Mesodermal cell (in vitro differentiated cells): ENCODE measurements around the gene MLLT10.
A peak's percentile ranks its signal among the peaks of the same experiment; 100 is the strongest.

ENCODE experiments used
- H3K27ac ChIP-seq: 2 replicates; pipeline ENCODE4 v1.7.0; 2013; ENCODE audit warnings: mild to moderate bottlenecking, low read depth, low read length, moderate library complexity; ENCODE audit not compliant: severe bottlenecking
- H3K36me3 ChIP-seq: 2 replicates; pipeline ENCODE4 v1.7.1; 2013; ENCODE audit warnings: mild to moderate bottlenecking, low read length, moderate library complexity; ENCODE audit not compliant: control insufficient read depth, insufficient read depth
- H3K4me1 ChIP-seq: one replicate; pipeline ENCODE4 v1.7.1; 2013; ENCODE audit warnings: mild to moderate bottlenecking, low read length; ENCODE audit not compliant: insufficient read depth, control insufficient read depth, poor library complexity, severe bottlenecking
- H3K4me3 ChIP-seq: 2 replicates; pipeline ENCODE4 v1.7.0; 2013; ENCODE audit warnings: low read length, control low read depth, mild to moderate bottlenecking; ENCODE audit not compliant: insufficient read depth, poor library complexity, severe bottlenecking; ENCODE audit errors: extremely low read depth
- H3K9me3 ChIP-seq: 2 replicates; pipeline ENCODE4 v1.7.1; 2013; ENCODE audit warnings: mild to moderate bottlenecking, low read length, moderate library complexity; ENCODE audit not compliant: control insufficient read depth
- WGBS, 2 experiments: methylation state at CpG; one replicate each; pipeline ENCODE4 v1.1.5; 2013; ENCODE audit warnings: missing lambda C conversion rate in 2 of 2; ENCODE audit not compliant: insufficient coverage in 2 of 2; 5-methylcytosine and 5-hydroxymethylcytosine counted together

Gene MLLT10

DNA sequence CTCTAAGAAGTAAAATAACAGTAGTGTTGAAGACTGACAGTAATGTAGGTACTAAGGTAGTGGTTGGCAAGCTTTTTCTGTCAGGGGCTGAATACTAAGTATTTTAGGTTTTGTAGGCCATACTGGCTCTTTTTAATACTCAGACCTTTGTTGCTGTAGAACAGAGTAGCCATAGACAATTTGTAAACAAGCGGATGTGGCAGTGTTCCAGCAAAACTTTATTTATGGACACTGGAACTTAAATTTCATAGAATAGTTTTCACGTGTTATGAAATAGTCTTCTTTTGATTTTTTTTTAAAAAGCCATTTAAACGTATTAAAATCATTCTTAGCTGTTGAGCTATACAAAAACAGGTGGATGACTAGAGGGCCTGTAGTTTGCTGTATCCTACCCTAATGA is 121.2 kb downstream of the MLLT10 start:
- Histone ChIP-seq H3K27ac (no peak overlapping the region), H3K4me3 (no peak overlapping the region), H3K36me3 (peaks cover 40% of the 10 kb centered on the region), H3K4me1 (no peaks in the 10 kb centered on the region), H3K9me3 (no peaks in the 10 kb centered on the region)
- 100% methylated on average over 1 of the region's 3 CpGs; no CpG with 5 or more reads in 1 of the 2 experiments for WGBS, 2 experiments

DNA sequence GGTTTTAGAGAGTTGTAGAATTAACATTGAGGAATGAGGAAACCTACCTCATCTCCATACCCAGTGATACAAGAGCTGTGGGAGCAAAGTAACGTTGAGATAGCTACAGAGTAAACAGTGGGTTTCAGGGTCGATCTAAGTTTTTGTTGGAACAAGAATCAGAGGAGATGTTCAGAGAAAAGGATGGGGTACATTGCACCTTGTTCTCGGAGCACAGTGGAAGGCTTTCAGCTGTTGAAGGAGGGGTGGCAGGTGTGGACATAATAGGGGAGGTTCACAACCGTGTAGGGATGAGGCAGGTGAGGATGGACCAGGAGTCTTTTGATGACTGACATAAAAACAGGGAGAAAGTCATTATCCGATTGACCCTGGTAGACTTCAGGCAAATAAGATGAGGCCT is 121.7 kb downstream of the MLLT10 start:
- H3K9me3 ChIP-seq: no peaks in the 10 kb centered on the region
- H3K4me1 ChIP-seq: no peaks in the 10 kb centered on the region
- H3K27ac ChIP-seq: no peak overlapping the region
- WGBS, 2 experiments: 93 to 99% methylated on average over 4 to 5 of the region's 5 CpGs
- H3K36me3 ChIP-seq: peaks cover 40% of the 10 kb centered on the region
- no peak overlapping the region for H3K4me3 ChIP-seq

- 100% methylated on average over 1 of the region's 1 CpG for WGBS, 2 experiments
- H3K4me1 ChIP-seq: peaks cover 7% of the 10 kb centered on the region
- no peak overlapping the region for H3K4me3 ChIP-seq
- H3K9me3 ChIP-seq: no peaks in the 10 kb centered on the region
- H3K36me3 ChIP-seq: peaks cover 12% of the 10 kb centered on the region
- H3K27ac ChIP-seq: no peak overlapping the region
Observed at GRCh38 chr10:21661087-21661486, 127.1 kb downstream of the MLLT10 start.

- Histone ChIP-seq H3K4me1 (peaks cover 7% of the 10 kb centered on the region), H3K36me3 (peaks cover 11% of the 10 kb centered on the region), H3K9me3 (no peaks in the 10 kb centered on the region), H3K27ac (no peak overlapping the region), H3K4me3 (no peak overlapping the region)
- 100% methylated on average over 1 of the region's 3 CpGs; no CpG with 5 or more reads in 1 of the 2 experiments for WGBS, 2 experiments
Observed at GRCh38 chr10:21661935-21662334, 127.9 kb downstream of the MLLT10 start.

- 80% methylated on average over 2 of the region's 2 CpGs; no CpG with 5 or more reads in 1 of the 2 experiments for WGBS, 2 experiments
- Histone ChIP-seq H3K36me3 (peaks cover 7% of the 10 kb centered on the region), H3K27ac (no peak overlapping the region), H3K4me1 (peaks cover 7% of the 10 kb centered on the region), H3K9me3 (no peaks in the 10 kb centered on the region), H3K4me3 (no peak overlapping the region)
Observed at GRCh38 chr10:21662635-21663034, 128.6 kb downstream of the MLLT10 start.

DNA sequence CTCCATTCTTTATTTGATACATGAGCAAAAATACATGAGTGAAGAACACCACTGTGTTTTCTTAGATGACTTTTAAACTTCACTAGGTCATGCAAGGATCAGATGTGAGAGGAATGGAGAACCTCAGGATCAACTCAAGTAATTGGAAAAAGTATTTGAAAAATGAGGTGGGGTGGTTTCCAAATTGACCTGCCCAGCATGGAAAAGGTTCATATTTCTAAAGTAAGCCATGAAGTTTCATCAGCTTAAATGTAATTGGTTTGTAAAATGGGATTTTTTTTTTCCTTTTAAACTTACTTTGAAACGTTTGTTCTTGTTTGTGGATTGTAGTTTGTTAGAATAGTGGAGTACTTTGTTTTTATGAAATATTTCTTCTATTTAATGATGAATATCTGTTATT is 134.8 kb downstream of the MLLT10 start:
- no CpG with 5 or more reads among the region's 1 CpG for WGBS, 2 experiments
- Histone ChIP-seq H3K9me3 (no peaks in the 10 kb centered on the region), H3K36me3 (peaks cover 24% of the 10 kb centered on the region), H3K27ac (no peak overlapping the region), H3K4me3 (no peak overlapping the region), H3K4me1 (no peaks in the 10 kb centered on the region)

DNA sequence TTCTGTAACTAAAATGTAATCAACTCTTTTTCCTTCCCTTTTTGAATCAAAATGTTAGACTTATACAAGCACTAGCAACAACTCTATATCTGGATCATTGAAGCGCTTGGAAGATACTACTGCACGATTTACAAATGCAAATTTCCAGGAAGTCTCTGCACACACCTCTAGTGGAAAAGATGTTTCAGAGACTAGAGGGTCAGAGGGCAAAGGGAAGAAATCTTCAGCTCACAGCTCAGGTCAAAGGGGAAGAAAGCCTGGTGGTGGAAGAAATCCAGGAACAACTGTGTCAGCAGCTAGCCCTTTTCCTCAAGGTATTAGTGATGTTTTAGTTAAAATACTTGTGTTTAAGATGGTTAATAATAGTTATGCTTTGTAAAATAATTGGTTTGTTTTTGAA is 136.4 kb downstream of the MLLT10 start:
- Histone ChIP-seq H3K9me3 (no peaks in the 10 kb centered on the region), H3K36me3 (peaks cover 21% of the 10 kb centered on the region), H3K4me1 (no peaks in the 10 kb centered on the region), H3K4me3 (no peak overlapping the region), H3K27ac (no peak overlapping the region)
- WGBS, 2 experiments: 80 to 100% methylated on average over 1 of the region's 2 CpGs

GRCh38 chr10:21673668-21674067 is 139.6 kb downstream of the MLLT10 start:
- H3K36me3 ChIP-seq: peaks cover 18% of the 10 kb centered on the region
- no peaks in the 10 kb centered on the region for H3K4me1 ChIP-seq
- no CpG with 5 or more reads among the region's 2 CpGs for WGBS, 2 experiments
- H3K4me3 ChIP-seq: no peak overlapping the region
- no peaks in the 10 kb centered on the region for H3K9me3 ChIP-seq
- peak overlapping the region; percentile 36 for H3K27ac ChIP-seq

DNA sequence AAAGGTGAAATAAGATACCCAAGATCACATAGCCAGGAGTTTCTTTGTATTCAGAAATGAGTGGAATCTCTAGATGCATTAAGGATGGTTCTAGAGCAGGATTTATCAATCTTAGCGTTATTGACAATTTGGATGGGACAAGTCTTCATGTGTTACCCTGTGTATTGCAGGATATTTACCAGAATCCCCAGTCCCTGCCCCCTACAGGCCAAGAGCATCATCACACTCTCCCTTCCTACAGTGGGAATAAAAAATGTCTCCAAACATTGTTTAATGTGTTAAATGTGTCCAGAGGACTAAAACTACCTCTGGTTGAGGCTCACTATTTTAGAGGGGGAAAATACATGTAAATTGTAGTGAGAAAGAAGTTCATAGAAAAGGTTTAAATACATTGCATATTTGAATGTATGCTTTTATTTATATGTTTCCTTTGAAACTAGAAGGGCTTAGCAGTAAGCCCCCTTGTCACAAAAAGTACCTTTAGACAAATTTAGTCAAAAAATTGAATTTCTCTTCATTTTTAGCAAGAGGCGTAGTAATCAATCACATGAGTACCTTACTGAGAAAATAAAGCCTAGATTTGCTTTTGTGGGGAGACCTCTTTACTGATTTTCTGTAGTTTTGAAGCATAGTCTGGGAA is 141.2 kb downstream of the MLLT10 start:
- H3K36me3 ChIP-seq: peaks cover 17% of the 10 kb centered on the region
- WGBS, 2 experiments: no CpG with 5 or more reads among the region's 2 CpGs
- H3K9me3 ChIP-seq: no peaks in the 10 kb centered on the region
- H3K4me1 ChIP-seq: no peaks in the 10 kb centered on the region
- H3K4me3 ChIP-seq: no peak overlapping the region
- H3K27ac ChIP-seq: no peak overlapping the region

- no peak overlapping the region for H3K4me3 ChIP-seq
- no peaks in the 10 kb centered on the region for H3K4me1 ChIP-seq
- no peaks in the 10 kb centered on the region for H3K9me3 ChIP-seq
- no peak overlapping the region for H3K27ac ChIP-seq
- WGBS, 2 experiments: 100% methylated on average over 1 of the region's 3 CpGs; no CpG with 5 or more reads in 1 of the 2 experiments
- H3K36me3 ChIP-seq: peaks cover 7% of the 10 kb centered on the region
Observed at GRCh38 chr10:21677551-21677950, 143.5 kb downstream of the MLLT10 start.

- 100% methylated on average over 1 to 3 of the region's 3 CpGs for WGBS, 2 experiments
Observed at GRCh38 chr10:21681156-21681555, 147.1 kb downstream of the MLLT10 start.

More at GRCh38 chr10:21681156-21681555, 147.1 kb downstream of the MLLT10 start:
- Histone ChIP-seq H3K27ac (no peak overlapping the region), H3K4me1 (no peaks in the 10 kb centered on the region), H3K9me3 (no peaks in the 10 kb centered on the region), H3K36me3 (no peaks in the 10 kb centered on the region), H3K4me3 (no peak overlapping the region)
